Neutrophil (primary cell): ENCODE data around the gene PTPRN2.

Experiments used
- H3K27ac ChIP-seq: fragments of 200-600 bp; sonication (generic); 2 replicates; pipeline ENCODE4 v1.5.1; 2016; ENCODE audit warnings: mild to moderate bottlenecking, moderate library complexity
- H3K27me3 ChIP-seq: fragments of 200-600 bp; sonication (generic); 2 replicates; pipeline ENCODE4 v1.6.0; 2016; ENCODE audit warnings: mild to moderate bottlenecking
- H3K36me3 ChIP-seq: fragments of 200-600 bp; sonication (generic); 2 replicates; pipeline ENCODE4 v1.5.1; 2017
- H3K4me1 ChIP-seq, 2 experiments: fragments of 200-600 bp in 1 of 2; sonication (generic) in 1 of 2; 1 replicate in 1 of 2; 2 replicates in 1 of 2; pipeline versions ENCODE4 v1.5.1 to v1.6.1; 2013 to 2016; ENCODE audit warnings: low read depth in 1 of 2, low read length in 1 of 2, mild to moderate bottlenecking in 1 of 2, moderate library complexity in 1 of 2; ENCODE audit not compliant: control insufficient read depth in 1 of 2, insufficient read depth in 1 of 2
- H3K4me3 ChIP-seq, 2 experiments: fragments of 200-600 bp in 1 of 2; sonication (generic) in 1 of 2; 1 replicate in 1 of 2; 2 replicates in 1 of 2; pipeline ENCODE4 v1.5.1; 2013 to 2016; ENCODE audit warnings: low read depth in 1 of 2, low read length in 1 of 2, mild to moderate bottlenecking in 1 of 2, moderate library complexity in 1 of 2
- H3K9me3 ChIP-seq: fragments of 200-600 bp; sonication (generic); 2 replicates; pipeline ENCODE4 v1.5.1; 2016
- TF ChIP-seq, protein P1 (sequence below): fragments of 200-600 bp; sonication (generic); IDR thresholded peaks from 2 replicates; pipeline ENCODE4 v1.5.1; 2016; ENCODE audit warnings: antibody characterized with exemption

PTPRN2 gene

DNA sequence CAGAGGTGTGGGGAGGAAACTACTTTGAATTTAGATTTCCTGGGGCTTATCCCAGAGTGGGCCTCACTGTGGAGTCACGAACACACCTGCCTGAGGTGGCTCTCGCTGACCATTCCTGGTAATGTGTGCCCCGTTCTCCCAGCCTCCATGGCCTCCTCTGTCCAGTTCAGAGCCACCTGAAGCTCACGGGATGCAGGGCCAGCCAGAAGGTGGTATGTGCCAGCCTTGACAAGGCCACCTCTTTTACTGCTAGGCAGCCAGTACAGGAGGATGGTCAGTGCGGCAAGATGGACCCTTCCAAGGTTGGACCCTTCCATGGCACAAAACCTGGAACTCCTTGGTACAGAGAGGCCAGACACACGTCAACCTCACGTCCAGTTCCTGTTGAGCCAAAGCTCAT, 1040.5 kb downstream of the PTPRN2 start:
- no peak overlapping the region for H3K4me3 ChIP-seq
- H3K27me3 ChIP-seq: no peaks in the 10 kb centered on the region
- H3K36me3 ChIP-seq: peaks cover 12% of the 10 kb centered on the region
- no peaks in the 10 kb centered on the region for H3K9me3 ChIP-seq
- TF ChIP-seq, protein P1, sequence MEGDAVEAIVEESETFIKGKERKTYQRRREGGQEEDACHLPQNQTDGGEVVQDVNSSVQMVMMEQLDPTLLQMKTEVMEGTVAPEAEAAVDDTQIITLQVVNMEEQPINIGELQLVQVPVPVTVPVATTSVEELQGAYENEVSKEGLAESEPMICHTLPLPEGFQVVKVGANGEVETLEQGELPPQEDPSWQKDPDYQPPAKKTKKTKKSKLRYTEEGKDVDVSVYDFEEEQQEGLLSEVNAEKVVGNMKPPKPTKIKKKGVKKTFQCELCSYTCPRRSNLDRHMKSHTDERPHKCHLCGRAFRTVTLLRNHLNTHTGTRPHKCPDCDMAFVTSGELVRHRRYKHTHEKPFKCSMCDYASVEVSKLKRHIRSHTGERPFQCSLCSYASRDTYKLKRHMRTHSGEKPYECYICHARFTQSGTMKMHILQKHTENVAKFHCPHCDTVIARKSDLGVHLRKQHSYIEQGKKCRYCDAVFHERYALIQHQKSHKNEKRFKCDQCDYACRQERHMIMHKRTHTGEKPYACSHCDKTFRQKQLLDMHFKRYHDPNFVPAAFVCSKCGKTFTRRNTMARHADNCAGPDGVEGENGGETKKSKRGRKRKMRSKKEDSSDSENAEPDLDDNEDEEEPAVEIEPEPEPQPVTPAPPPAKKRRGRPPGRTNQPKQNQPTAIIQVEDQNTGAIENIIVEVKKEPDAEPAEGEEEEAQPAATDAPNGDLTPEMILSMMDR: no peak
- no peaks in the 10 kb centered on the region for H3K4me1 ChIP-seq
- no peak overlapping the region for H3K27ac ChIP-seq

DNA sequence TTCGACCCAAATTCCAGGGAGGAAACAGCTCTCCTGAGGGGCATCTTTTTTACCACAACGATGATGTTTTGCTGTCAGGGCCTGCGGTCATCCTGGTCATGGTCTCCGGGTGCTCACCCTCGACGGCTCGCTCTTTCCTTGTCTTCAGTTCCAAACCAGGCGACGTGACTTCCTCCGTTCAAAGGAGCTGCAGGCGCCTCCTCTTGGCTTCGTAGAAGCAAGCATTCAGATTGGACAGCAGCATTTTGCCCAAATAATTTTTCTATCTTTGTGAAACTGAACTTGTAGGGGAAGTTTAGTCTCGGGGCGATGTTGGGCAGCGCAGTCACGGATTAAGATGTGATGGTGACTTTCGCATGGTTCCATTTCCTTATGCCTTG, 1042.0 kb downstream of the PTPRN2 start:
- H3K27me3 ChIP-seq: no peaks in the 10 kb centered on the region
- no peaks in the 10 kb centered on the region for H3K4me1 ChIP-seq
- H3K4me3 ChIP-seq: no peak overlapping the region
- H3K36me3 ChIP-seq: peaks cover 12% of the 10 kb centered on the region
- TF ChIP-seq, protein P1: no peak
- H3K9me3 ChIP-seq: no peaks in the 10 kb centered on the region
- H3K27ac ChIP-seq: no peak overlapping the region

DNA sequence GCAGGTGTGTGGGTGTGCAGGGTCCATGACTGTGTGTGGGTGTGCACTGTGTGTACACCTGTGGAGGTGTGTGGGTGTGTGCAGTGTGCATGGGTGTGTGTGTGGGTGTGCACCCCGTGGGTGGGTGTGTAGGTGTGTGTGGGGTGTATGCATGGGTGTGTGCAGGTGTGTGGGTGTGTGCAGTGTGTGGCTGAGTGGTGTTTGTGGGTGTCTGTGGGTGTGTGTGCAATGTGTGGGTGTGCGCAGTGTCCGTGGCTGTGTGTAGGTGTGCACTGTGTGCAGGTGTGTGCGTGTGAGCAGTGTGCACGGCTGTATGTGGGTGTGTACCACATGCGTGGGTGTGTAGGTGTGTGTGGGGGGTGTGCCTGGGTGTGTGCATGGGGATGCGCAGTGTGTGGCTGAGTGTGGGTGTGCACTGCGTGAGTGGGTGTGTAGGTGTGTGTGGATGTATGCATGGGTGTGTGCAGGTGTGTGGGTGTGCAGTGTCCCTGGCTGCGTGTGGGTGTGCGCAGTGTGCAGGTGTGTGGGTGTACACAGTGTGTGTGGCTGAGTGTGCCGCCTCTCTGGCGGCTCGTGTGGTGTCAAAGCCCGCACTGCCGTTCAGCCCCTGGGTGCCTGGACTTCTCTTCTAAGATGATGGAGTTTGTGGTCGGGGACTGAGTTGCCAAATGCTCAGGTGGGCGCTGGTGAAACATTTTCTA, 1042.5 kb downstream of the PTPRN2 start:
- H3K9me3 ChIP-seq: no peaks in the 10 kb centered on the region
- TF ChIP-seq, protein P1: no peak
- H3K27me3 ChIP-seq: no peaks in the 10 kb centered on the region
- peaks cover 12% of the 10 kb centered on the region for H3K36me3 ChIP-seq
- no peaks in the 10 kb centered on the region for H3K4me1 ChIP-seq
- no peak overlapping the region for H3K27ac ChIP-seq
- H3K4me3 ChIP-seq: no peak overlapping the region

DNA sequence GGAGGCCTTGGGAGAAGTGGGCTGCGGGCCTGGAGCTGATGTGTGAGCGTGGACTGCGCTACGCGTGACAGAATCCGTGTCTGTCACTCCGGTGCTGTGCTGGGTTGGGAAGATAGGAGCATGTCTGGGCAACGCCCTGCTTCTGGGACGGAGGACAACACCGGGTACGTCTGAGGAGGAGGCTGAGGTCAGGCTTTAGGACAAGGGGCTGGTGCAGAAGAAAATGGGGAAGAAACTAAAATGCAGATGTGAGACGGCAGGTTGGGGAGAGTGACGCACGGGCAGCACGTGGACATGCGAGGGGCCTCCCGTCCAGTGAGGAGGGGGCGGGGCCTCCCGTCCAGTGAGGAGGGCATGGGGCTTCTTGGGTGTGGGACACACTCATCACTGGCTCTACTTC, 1043.4 kb downstream of the PTPRN2 start:
- H3K36me3 ChIP-seq: peaks cover 12% of the 10 kb centered on the region
- H3K4me1 ChIP-seq: no peaks in the 10 kb centered on the region
- H3K27ac ChIP-seq: no peak overlapping the region
- TF ChIP-seq, protein P1: no peak
- no peak overlapping the region for H3K4me3 ChIP-seq
- no peaks in the 10 kb centered on the region for H3K27me3 ChIP-seq
- no peaks in the 10 kb centered on the region for H3K9me3 ChIP-seq

DNA sequence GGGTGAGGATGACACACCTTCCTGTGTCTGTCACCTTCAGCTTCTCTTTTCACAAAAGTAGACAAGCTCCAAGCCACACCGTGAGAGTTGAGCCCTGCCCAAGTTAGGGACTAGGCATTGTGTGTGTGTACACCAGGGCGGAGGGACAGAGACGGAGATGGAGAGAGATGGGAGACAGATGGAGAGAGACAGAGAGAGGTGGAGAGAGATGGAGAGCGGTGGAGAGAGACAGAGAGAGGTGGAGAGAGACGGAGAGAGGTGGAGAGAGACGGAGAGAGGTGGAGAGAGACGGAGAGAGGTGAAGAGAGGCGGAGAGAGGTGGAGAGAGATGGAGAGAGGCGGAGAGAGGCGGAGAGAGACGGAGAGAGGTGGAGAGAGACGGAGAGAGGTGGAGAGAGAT, 1043.8 kb downstream of the PTPRN2 start:
- Histone ChIP-seq H3K27me3 (no peaks in the 10 kb centered on the region), H3K27ac (no peak overlapping the region), H3K9me3 (no peaks in the 10 kb centered on the region), H3K4me1 (no peaks in the 10 kb centered on the region), H3K36me3 (peaks cover 10% of the 10 kb centered on the region), H3K4me3 (no peak overlapping the region)
- TF ChIP-seq, protein P1: no peak
